Muscle layer of duodenum (tissue), 2 donors: ENCODE measurements around the gene RBM19.
"Not testable (repeated sequence)": the region's sequence is repeated elsewhere in the genome, so short reads cannot be mapped to it uniquely, and the experiment has no call there.

Experiments used
- H3K27ac ChIP-seq: one replicate; pipeline ENCODE4 v1.7.0; 2013; ENCODE audit warnings: mild to moderate bottlenecking, low read length
- H3K27me3 ChIP-seq: one replicate; pipeline ENCODE4 v1.7.0; 2013; ENCODE audit warnings: low read depth, mild to moderate bottlenecking, control low read depth, low read length
- H3K36me3 ChIP-seq, 2 donors: one replicate each; pipeline ENCODE4 v1.7.0; 2013; ENCODE audit warnings: low read length in 2 of 2, control low read depth in 1 of 2, mild to moderate bottlenecking in 1 of 2; ENCODE audit not compliant: insufficient read depth in 2 of 2, control insufficient read depth in 1 of 2
- H3K4me1 ChIP-seq, 2 donors: one replicate each; pipeline ENCODE4 v1.7.0; 2013; ENCODE audit warnings: low read length in 2 of 2, mild to moderate bottlenecking in 2 of 2, control low read depth in 1 of 2, moderate library complexity in 1 of 2; ENCODE audit not compliant: insufficient read depth in 2 of 2, control insufficient read depth in 1 of 2
- H3K4me3 ChIP-seq, 2 donors: one replicate each; pipeline ENCODE4 v1.7.0; 2013; ENCODE audit warnings: low read length in 2 of 2, low read depth in 1 of 2, mild to moderate bottlenecking in 1 of 2
- H3K9me3 ChIP-seq, 2 donors: one replicate each; pipeline ENCODE4 v1.7.0; 2013; ENCODE audit warnings: low read length in 2 of 2, control low read depth in 1 of 2, mild to moderate bottlenecking in 1 of 2; ENCODE audit not compliant: control insufficient read depth in 1 of 2
- donor health status: healthy.

Gene RBM19

GRCh38 chr12:114000861-114001260 lies 34.7 kb upstream of the RBM19 start:
- no peaks in the 10 kb centered on the region for H3K36me3 ChIP-seq
- no peaks in the 10 kb centered on the region for H3K4me1 ChIP-seq
- peaks cover 3% of the 10 kb centered on the region for H3K27me3 ChIP-seq
- no peak overlapping the region for H3K4me3 ChIP-seq
- H3K9me3 ChIP-seq = no peaks in the 10 kb centered on the region
- no peak overlapping the region for H3K27ac ChIP-seq

- not testable (repeated sequence) for H3K4me1 ChIP-seq, H3K27me3 ChIP-seq, H3K36me3 ChIP-seq, H3K4me3 ChIP-seq, H3K9me3 ChIP-seq, H3K27ac ChIP-seq
These were observed 34.1 kb upstream of the RBM19 start for GRCh38 chr12:114000261-114000660.

GRCh38 chr12:113997365-113997764 lies 31.2 kb upstream of the RBM19 start:
- Histone ChIP-seq H3K36me3 (no peaks in the 10 kb centered on the region), H3K4me1 (no peaks in the 10 kb centered on the region), H3K27ac (no peak overlapping the region), H3K27me3 (peaks cover 3% of the 10 kb centered on the region), H3K4me3 (no peak overlapping the region), H3K9me3 (no peaks in the 10 kb centered on the region)

DNA sequence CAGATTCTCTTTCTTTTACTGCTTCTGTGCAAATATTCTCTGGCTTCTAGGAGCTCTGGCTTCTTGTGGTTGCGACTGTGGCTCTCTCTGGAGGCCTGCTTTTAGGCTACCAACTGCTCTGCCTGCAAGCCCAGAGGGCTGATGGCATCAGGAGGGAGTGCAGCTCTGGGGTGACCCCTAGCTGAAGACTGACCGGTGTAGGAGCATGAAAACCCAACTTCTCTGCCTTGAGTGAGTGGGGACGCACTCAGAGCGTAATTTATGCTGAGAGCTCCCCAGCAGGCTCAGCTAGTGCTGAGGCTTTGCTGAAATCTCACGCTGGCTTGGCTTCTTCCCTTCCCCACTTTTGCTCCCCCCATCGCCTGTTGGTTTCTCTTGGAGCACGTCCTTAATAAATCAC lies 29.9 kb upstream of the RBM19 start:
- Histone ChIP-seq H3K4me1 (no peaks in the 10 kb centered on the region), H3K36me3 (no peaks in the 10 kb centered on the region), H3K27ac (no peak overlapping the region), H3K27me3 (peaks cover 3% of the 10 kb centered on the region), H3K4me3 (no peak overlapping the region), H3K9me3 (no peaks in the 10 kb centered on the region)

DNA sequence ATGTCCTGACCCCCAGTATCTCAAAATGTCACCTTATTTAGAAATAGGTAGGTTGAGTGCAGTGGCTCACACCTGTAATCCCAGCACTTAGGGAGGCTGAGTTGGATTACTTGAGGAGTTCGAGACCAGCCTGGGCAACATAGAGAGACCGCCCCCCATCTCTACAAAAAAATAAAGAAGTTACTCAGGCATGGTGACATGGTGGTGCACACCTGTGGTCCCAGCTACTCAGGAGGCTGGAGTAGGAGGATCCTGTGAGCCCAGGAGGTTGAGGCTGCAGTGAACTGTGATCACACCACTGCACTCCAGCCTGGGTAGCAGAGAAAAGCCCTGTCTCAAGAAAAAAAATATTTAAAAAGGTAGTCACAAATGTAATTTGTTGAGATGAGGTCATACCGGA lies 27.9 kb upstream of the RBM19 start:
- Histone ChIP-seq H3K9me3 (no peaks in the 10 kb centered on the region), H3K4me1 (no peaks in the 10 kb centered on the region), H3K27me3 (peaks cover 2% of the 10 kb centered on the region)

GRCh38 chr12:113992751-113993150 lies 26.6 kb upstream of the RBM19 start:
- not testable (repeated sequence) for H3K9me3 ChIP-seq, H3K36me3 ChIP-seq, H3K4me1 ChIP-seq, H3K27me3 ChIP-seq, H3K4me3 ChIP-seq, H3K27ac ChIP-seq

More for the DNA sequence above, 27.9 kb upstream of the RBM19 start:
- Histone ChIP-seq H3K4me3 (no peak overlapping the region), H3K36me3 (no peaks in the 10 kb centered on the region), H3K27ac (no peak overlapping the region)

GRCh38 chr12:113991224-113992044 lies 25.3 kb upstream of the RBM19 start:
- Histone ChIP-seq H3K27ac (no peak overlapping the region), H3K4me1 (no peaks in the 10 kb centered on the region), H3K36me3 (no peaks in the 10 kb centered on the region), H3K9me3 (no peaks in the 10 kb centered on the region), H3K4me3 (no peak overlapping the region), H3K27me3 (no peaks in the 10 kb centered on the region)

DNA sequence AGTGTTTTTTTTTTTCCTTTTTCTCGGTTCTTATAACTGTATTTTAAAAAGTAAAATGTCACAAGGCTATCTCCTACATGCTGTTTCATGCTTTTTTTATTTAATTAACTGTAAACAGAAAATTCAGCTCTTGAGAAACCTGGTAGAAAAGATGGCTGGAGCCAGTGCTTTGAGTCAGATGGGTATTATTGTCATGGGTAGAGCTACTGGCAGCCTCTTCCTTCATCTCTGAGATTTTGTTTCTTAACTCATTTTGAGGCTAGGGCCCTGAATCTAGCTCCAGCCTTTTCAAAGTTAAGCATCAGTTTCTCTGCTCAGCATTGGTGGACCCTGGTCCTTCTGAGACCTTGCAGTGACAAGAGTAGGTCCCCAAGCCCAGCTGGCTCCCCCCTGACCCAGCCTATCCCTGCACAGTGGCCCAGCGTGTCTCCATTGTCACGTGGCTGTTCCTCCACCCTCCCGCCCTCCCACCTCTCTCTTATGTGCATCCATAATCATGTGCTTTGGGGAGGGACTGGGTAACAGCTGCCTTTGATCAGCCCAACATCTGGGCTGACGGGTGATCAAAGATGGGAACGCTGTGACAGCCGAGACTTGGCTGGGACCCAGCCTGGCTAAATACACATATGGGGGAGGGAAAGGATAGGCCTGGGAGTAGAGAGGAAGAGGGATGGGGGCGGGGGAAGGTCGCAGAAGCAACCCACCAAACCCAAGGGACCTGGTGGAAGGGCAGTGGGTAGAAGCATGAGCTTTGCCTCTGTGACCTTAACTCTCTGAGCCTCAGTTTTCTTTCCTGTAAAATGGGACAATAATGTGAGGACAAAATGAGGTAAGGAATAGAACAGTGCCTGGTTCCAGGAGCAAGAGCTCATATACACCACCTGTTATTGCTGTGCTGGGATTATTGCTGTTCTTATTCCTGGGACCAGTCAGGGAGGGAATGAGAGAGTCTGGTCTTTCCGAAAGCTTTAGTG lies 24.4 kb upstream of the RBM19 start:
- H3K36me3 ChIP-seq = no peaks in the 10 kb centered on the region
- H3K9me3 ChIP-seq = no peaks in the 10 kb centered on the region
- no peak overlapping the region for H3K27ac ChIP-seq
- H3K4me1 ChIP-seq = no peaks in the 10 kb centered on the region
- no peaks in the 10 kb centered on the region for H3K27me3 ChIP-seq
- H3K4me3 ChIP-seq = no peak overlapping the region

GRCh38 chr12:113988976-113989375 lies 22.9 kb upstream of the RBM19 start:
- H3K27ac ChIP-seq = no peak overlapping the region
- H3K4me1 ChIP-seq = no peaks in the 10 kb centered on the region
- H3K9me3 ChIP-seq = no peaks in the 10 kb centered on the region
- H3K27me3 ChIP-seq = no peaks in the 10 kb centered on the region
- H3K4me3 ChIP-seq = no peak overlapping the region
- no peaks in the 10 kb centered on the region for H3K36me3 ChIP-seq

GRCh38 chr12:113988064-113988451 lies 21.9 kb upstream of the RBM19 start:
- Histone ChIP-seq H3K27ac (no peak overlapping the region), H3K4me3 (no peak overlapping the region), H3K4me1 (no peaks in the 10 kb centered on the region), H3K27me3 (no peaks in the 10 kb centered on the region), H3K36me3 (no peaks in the 10 kb centered on the region), H3K9me3 (no peaks in the 10 kb centered on the region)

- H3K27me3 ChIP-seq = no peaks in the 10 kb centered on the region
These were observed 21.3 kb upstream of the RBM19 start for GRCh38 chr12:113987261-113988063.

More at GRCh38 chr12:113987261-113988063, 21.3 kb upstream of the RBM19 start:
- H3K4me3 ChIP-seq = no peak overlapping the region
- no peaks in the 10 kb centered on the region for H3K4me1 ChIP-seq
- H3K9me3 ChIP-seq = no peaks in the 10 kb centered on the region
- no peaks in the 10 kb centered on the region for H3K36me3 ChIP-seq
- no peak overlapping the region for H3K27ac ChIP-seq
